Heart left ventricle (tissue), 16 donors: Measurements from ENCODE around the gene NLK. TPM values are rescaled to one million over a fixed set of nuclear protein-coding genes. Genes with fewer than 3 reads are reported as not detected.

Experiments
- ATAC-seq, 4 donors: fragments of 200-7000 bp; cut with Tn5 transposase; one replicate each; pipeline ENCODE4 v1.9.1; 2020 to 2022; ENCODE audit warnings: moderate library complexity in 4 of 4, mild to moderate bottlenecking in 3 of 4, moderate number of reproducible peaks in 1 of 4
- DNase-seq, 5 donors: peaks; one replicate each; pipeline ENCODE4 v3.0.0-alpha.2; 2020
- H3K27ac ChIP-seq, 12 donors: fragments of 200-600 bp; sonication (generic) in 4 of 12; one replicate each; pipeline versions ENCODE4 v1.5.0 to v1.8.0; 2016 to 2022; ENCODE audit warnings: mild to moderate bottlenecking in 2 of 12
- H3K27me3 ChIP-seq, 9 donors: fragments of 200-600 bp; sonication (generic) in 2 of 9; one replicate each; pipeline versions ENCODE4 v1.5.1 to v1.8.0; 2016 to 2022; ENCODE audit warnings: mild to moderate bottlenecking in 3 of 9
- H3K36me3 ChIP-seq, 9 donors: fragments of 200-600 bp; sonication (generic) in 2 of 9; one replicate each; pipeline versions ENCODE4 v1.5.0 to v1.8.0; 2018 to 2022; ENCODE audit warnings: mild to moderate bottlenecking in 2 of 9
- H3K4me1 ChIP-seq, 12 donors: fragments of 200-600 bp; sonication (generic) in 4 of 12; one replicate each; pipeline versions ENCODE4 v1.5.0 to v1.8.0; 2016 to 2022; ENCODE audit warnings: mild to moderate bottlenecking in 3 of 12
- H3K4me3 ChIP-seq, 12 donors: fragments of 200-600 bp; sonication (generic) in 4 of 12; one replicate each; pipeline versions ENCODE4 v1.5.0 to v1.8.0; 2017 to 2022; ENCODE audit warnings: mild to moderate bottlenecking in 9 of 12, moderate library complexity in 4 of 12
- H3K9me3 ChIP-seq, 12 donors: fragments of 200-600 bp; sonication (generic) in 4 of 12; one replicate each; pipeline versions ENCODE4 v1.5.0 to v1.8.0; 2016 to 2022; ENCODE audit warnings: mild to moderate bottlenecking in 1 of 12
- CTCF ChIP-seq, 12 donors: fragments of 200-600 bp; sonication (generic) in 4 of 12; IDR thresholded peaks; one replicate each; pipeline versions ENCODE4 v1.5.0 to v1.8.0; 2018 to 2022; ENCODE audit warnings: antibody characterized with exemption in 12 of 12, mild to moderate bottlenecking in 5 of 12
- POLR2A ChIP-seq, 2 donors: fragments of 450-650 bp; IDR thresholded peaks; one replicate each; pipeline ENCODE4 v1.6.1; 2017; ENCODE audit warnings: antibody characterized with exemption in 2 of 2, mild to moderate bottlenecking in 2 of 2, moderate library complexity in 2 of 2
- WGBS, 4 donors: extraction: QIAGEN DNeasy Blood & Tissue Kit in 2 of 4; methylation state at CpG; one replicate each; pipeline versions ENCODE4 v1.1.5 to v1.1.7; 2013 to 2018; 5-methylcytosine and 5-hydroxymethylcytosine counted together
- intact Hi-C, 10 donors: fragments of 100-400 bp; cut with DNase I; formaldehyde crosslinking; loops; one replicate each; pipeline versions ENCODE4 v1.11.1 to v1.14.2; 2022
- polyA plus RNA-seq, 2 donors: library from polyadenylated mRNA; stranded (reverse); fragments of 200-250 nt; gene quantifications; one replicate each; pipeline ENCODE4 v1.2.3, GENCODE V29; 2013
- total RNA-seq, 9 donors: library from RNA; depleted of rRNA in 2 of 9; stranded (reverse); fragments of >200 nt in 2 of 9; fragmentation: NEBNext Ultra II Directional in 3 of 9; extraction: Animal tissue kit (Norgen Biotek cat#: 25700) in 3 of 9; gene quantifications; one replicate each; pipeline versions ENCODE4 v1.1.0 to v1.2.4, GENCODE V29; 2016 to 2023
- donor health status: ischemic (EF 13 %, LVEDD 7.1; RV severe dilation, severe dysfunction).
- donor health status: healthy with polysubstance abuse.
- donor health status: DM: no; HTN: yes; CAD: no.
- donor health status: DM: no; HTN: no; CAD: no.
- donor health status: ischemic (EF 25% LVEDD 6.9; RV normal size, moderate dysfunction).
- donor health status: ischemic (EF 25% LVEDD 5.7; RV mildly dilated, moderate dysfunction).
- donor health status: healthy.
- donor health status: DM: yes; HTN: yes; CAD: no.
- donor health status: ischemic (EF 35%, LVEDD 5.7; RV mildly dilated, moderate dysfunction).
- donor health status: nonischemic (EF 11% LVEDD 7.7; RV severe dilation, severe dysfunction).
- donor health status: DM: yes; HTN: yes; CAD: no.
- donor health status: PGD.
- donor health status: ischemic (EF 29% LVEDD 5.4; RV normal size, mild dysfunction).
- donor health status: nonischemic (EF 23%, LVEDD 6.1; RV moderate dilation, normal function).

The NLK gene
- total and polyA plus RNA-seq, 11 donors: 8.1 to 29.1 (median 20.0) TPM

GRCh38 chr17:28057731-28058246 is 15.3 kb downstream of the NLK start:
- H3K27ac ChIP-seq: no peak overlapping the region
- H3K9me3 ChIP-seq: no peaks in the 10 kb centered on the region
- ATAC-seq (no peak), DNase-seq (no peak)
- TF ChIP-seq POLR2A (IDR thresholded peaks at IDR 0.05): no peak
- TF ChIP-seq CTCF (IDR thresholded peaks at IDR 0.05): no peak
- H3K4me1 ChIP-seq: peaks cover 4 to 54% (median 34%) of the 10 kb centered on the region in 12 donors
- H3K4me3 ChIP-seq: no peak overlapping the region
- no peaks in the 10 kb centered on the region for H3K27me3 ChIP-seq
- intact Hi-C loops: no loop called here
- WGBS, 4 donors: 89 to 93% (median 91%) methylated on average over 1 of the region's 1 CpG
- no peaks in the 10 kb centered on the region for H3K36me3 ChIP-seq

GRCh38 chr17:28059675-28060074 is 17.2 kb downstream of the NLK start:
- DNase-seq (no peak), ATAC-seq (no peak)
- 90 to 98% (median 94%) methylated on average over 1 of the region's 1 CpG for WGBS, 4 donors
- Histone ChIP-seq H3K36me3 (no peaks in the 10 kb centered on the region), H3K9me3 (no peaks in the 10 kb centered on the region), H3K4me3 (no peak overlapping the region), H3K27ac (no peak overlapping the region), H3K27me3 (no peaks in the 10 kb centered on the region), H3K4me1 (peaks cover 0 to 50% (median 24%) of the 10 kb centered on the region in 12 donors)
- TF ChIP-seq CTCF (IDR thresholded peaks at IDR 0.05) (no peak), POLR2A (IDR thresholded peaks at IDR 0.05) (no peak)
- intact Hi-C loops: no loop called here

- 46 to 64% (median 51%) methylated on average over 2 of the region's 2 CpGs for WGBS, 4 donors
- Histone ChIP-seq H3K36me3 (peaks cover 0 to 9% (median 0%) of the 10 kb centered on the region in 9 donors), H3K4me3 (no peak overlapping the region), H3K4me1 (peaks cover 0 to 34% (median 15%) of the 10 kb centered on the region in 12 donors), H3K27me3 (no peaks in the 10 kb centered on the region), H3K9me3 (peaks cover 0 to 6% (median 2%) of the 10 kb centered on the region in 12 donors), H3K27ac (peak overlapping the region in 5 of 12 donors; percentile 3 to 66 (median 19))
- intact Hi-C loops: no loop called here
- DNase-seq (no peak), ATAC-seq (peak in 3 of 4 donors; percentile 63 to 81 (median 71))
- TF ChIP-seq POLR2A (IDR thresholded peaks at IDR 0.05) (no peak), CTCF (IDR thresholded peaks at IDR 0.05) (no peak)
Observed at GRCh38 chr17:28065706-28066105, 23.2 kb downstream of the NLK start.

- no peak overlapping the region for H3K4me3 ChIP-seq
- no peak for ATAC-seq
- no peak for TF ChIP-seq POLR2A (IDR thresholded peaks at IDR 0.05)
- TF ChIP-seq CTCF (IDR thresholded peaks at IDR 0.05): no peak
Observed at GRCh38 chr17:28069061-28069460, 26.6 kb downstream of the NLK start.

More at GRCh38 chr17:28069061-28069460, 26.6 kb downstream of the NLK start:
- Histone ChIP-seq H3K36me3 (peaks cover 0 to 21% (median 0%) of the 10 kb centered on the region in 9 donors), H3K27me3 (no peaks in the 10 kb centered on the region), H3K27ac (no peak overlapping the region), H3K4me1 (peaks cover 0 to 25% (median 13%) of the 10 kb centered on the region in 12 donors), H3K9me3 (peaks cover 0 to 22% (median 12%) of the 10 kb centered on the region in 12 donors)
- 91 to 100% (median 97%) methylated on average over 1 of the region's 1 CpG for WGBS, 4 donors
- no peak for DNase-seq
- intact Hi-C loops: no loop called here
